Subcutaneous abdominal adipose tissue (tissue), 5 donors: ENCODE results near the gene DNAJC5.

Experiments
- H3K27ac ChIP-seq: one replicate; pipeline ENCODE4 v1.7.0; 2013; ENCODE audit warnings: low read depth, mild to moderate bottlenecking, inconsistent platforms, low read length, moderate library complexity
- H3K27me3 ChIP-seq, 5 donors: one replicate each; pipeline ENCODE4 v1.7.0; 2013; ENCODE audit warnings: low read length in 5 of 5, inconsistent platforms in 1 of 5; ENCODE audit not compliant: control insufficient read depth in 5 of 5, insufficient read depth in 4 of 5
- H3K36me3 ChIP-seq, 5 donors: one replicate each; pipeline ENCODE4 v1.7.0; 2013; ENCODE audit warnings: low read length in 5 of 5; ENCODE audit not compliant: control insufficient read depth in 5 of 5, insufficient read depth in 5 of 5
- H3K4me1 ChIP-seq, 5 donors: one replicate each; pipeline ENCODE4 v1.7.0; 2013; ENCODE audit warnings: low read length in 5 of 5, mild to moderate bottlenecking in 3 of 5, moderate library complexity in 1 of 5; ENCODE audit not compliant: control insufficient read depth in 5 of 5, insufficient read depth in 5 of 5
- H3K4me3 ChIP-seq, 5 donors: one replicate each; pipeline ENCODE4 v1.7.0; 2013; ENCODE audit warnings: low read length in 5 of 5, low read depth in 1 of 5
- H3K9ac ChIP-seq, 5 donors: one replicate each; pipeline ENCODE4 v1.7.0; 2013; ENCODE audit warnings: low read length in 5 of 5, mild to moderate bottlenecking in 4 of 5, moderate library complexity in 3 of 5
- H3K9me3 ChIP-seq, 5 donors: one replicate each; pipeline ENCODE4 v1.7.0; 2013; ENCODE audit warnings: low read length in 5 of 5; ENCODE audit not compliant: control insufficient read depth in 5 of 5
- donor health status: healthy.
- donor health status: healthy.
- donor health status: healthy.
- donor health status: healthy.
- donor health status: healthy.

The DNAJC5 gene

GRCh38 chr20:63939061-63939935 is 44.4 kb downstream of the DNAJC5 start:
- Histone ChIP-seq H3K4me3 (no peak overlapping the region), H3K9me3 (no peaks in the 10 kb centered on the region), H3K27me3 (no peaks in the 10 kb centered on the region), H3K36me3 (peaks cover 0 to 78% (median 54%) of the 10 kb centered on the region in 5 donors), H3K27ac (no peak overlapping the region), H3K4me1 (peaks cover 0 to 24% (median 15%) of the 10 kb centered on the region in 5 donors), H3K9ac (no peak overlapping the region)

- no peaks in the 10 kb centered on the region for H3K27me3 ChIP-seq
- H3K4me3 ChIP-seq: no peak overlapping the region
- no peaks in the 10 kb centered on the region for H3K9me3 ChIP-seq
- no peak overlapping the region for H3K9ac ChIP-seq
- H3K36me3 ChIP-seq: peaks cover 0 to 78% (median 56%) of the 10 kb centered on the region in 5 donors
- H3K27ac ChIP-seq: no peak overlapping the region
- peaks cover 0 to 24% (median 15%) of the 10 kb centered on the region in 5 donors for H3K4me1 ChIP-seq
These were observed 45.1 kb downstream of the DNAJC5 start for GRCh38 chr20:63940071-63940471.

GRCh38 chr20:63940472-63941266 is 45.7 kb downstream of the DNAJC5 start:
- peaks cover 0 to 24% (median 15%) of the 10 kb centered on the region in 5 donors for H3K4me1 ChIP-seq
- H3K9ac ChIP-seq: no peak overlapping the region
- no peaks in the 10 kb centered on the region for H3K27me3 ChIP-seq
- no peak overlapping the region for H3K4me3 ChIP-seq
- no peaks in the 10 kb centered on the region for H3K9me3 ChIP-seq
- peaks cover 0 to 78% (median 56%) of the 10 kb centered on the region in 5 donors for H3K36me3 ChIP-seq
- no peak overlapping the region for H3K27ac ChIP-seq

- Histone ChIP-seq H3K4me1 (peaks cover 0 to 24% (median 15%) of the 10 kb centered on the region in 5 donors), H3K9me3 (no peaks in the 10 kb centered on the region), H3K9ac (no peak overlapping the region), H3K36me3 (peaks cover 0 to 75% (median 55%) of the 10 kb centered on the region in 5 donors), H3K27me3 (no peaks in the 10 kb centered on the region), H3K4me3 (no peak overlapping the region), H3K27ac (no peak overlapping the region)
These were observed 46.6 kb downstream of the DNAJC5 start for GRCh38 chr20:63941282-63942081.

GRCh38 chr20:63942250-63942951 is 47.5 kb downstream of the DNAJC5 start:
- Histone ChIP-seq H3K9me3 (no peaks in the 10 kb centered on the region), H3K9ac (peak overlapping the region in 1 of 5 donors; percentile 23), H3K27me3 (no peaks in the 10 kb centered on the region), H3K4me3 (peak overlapping the region in 1 of 5 donors; percentile 22), H3K36me3 (peaks cover 0 to 72% (median 55%) of the 10 kb centered on the region in 5 donors), H3K4me1 (peaks cover 0 to 28% (median 20%) of the 10 kb centered on the region in 5 donors), H3K27ac (no peak overlapping the region)

GRCh38 chr20:63942969-63943807 is 48.3 kb downstream of the DNAJC5 start:
- Histone ChIP-seq H3K9me3 (no peaks in the 10 kb centered on the region), H3K27ac (no peak overlapping the region), H3K4me3 (no peak overlapping the region), H3K27me3 (no peaks in the 10 kb centered on the region), H3K36me3 (peaks cover 0 to 68% (median 55%) of the 10 kb centered on the region in 5 donors), H3K4me1 (peaks cover under 1 to 36% (median 27%) of the 10 kb centered on the region in 5 donors), H3K9ac (peak overlapping the region in 1 of 5 donors; percentile 23)

GRCh38 chr20:63943808-63944077 is 48.8 kb downstream of the DNAJC5 start:
- Histone ChIP-seq H3K36me3 (peaks cover 0 to 66% (median 53%) of the 10 kb centered on the region in 5 donors), H3K4me3 (no peak overlapping the region), H3K9me3 (no peaks in the 10 kb centered on the region), H3K27ac (no peak overlapping the region), H3K4me1 (peaks cover 4 to 41% (median 32%) of the 10 kb centered on the region in 5 donors), H3K27me3 (no peaks in the 10 kb centered on the region), H3K9ac (no peak overlapping the region)

- Histone ChIP-seq H3K4me1 (peaks cover 6 to 47% (median 38%) of the 10 kb centered on the region in 5 donors), H3K4me3 (no peak overlapping the region), H3K9ac (no peak overlapping the region), H3K27ac (no peak overlapping the region), H3K36me3 (peaks cover 0 to 61% (median 50%) of the 10 kb centered on the region in 5 donors), H3K9me3 (no peaks in the 10 kb centered on the region), H3K27me3 (no peaks in the 10 kb centered on the region)
These were observed 49.4 kb downstream of the DNAJC5 start for GRCh38 chr20:63944078-63944941.
